ENCODE results near the gene DRGX. TPM values are rescaled to one million over a fixed set of nuclear protein-coding genes. Genes with fewer than 3 reads are reported as not detected.

DRGX gene
- total RNA-seq, 4 donors from 2014 or later = not detected

- intact Hi-C loops (cut with DNase I) = no loop called here
- WGBS, 2 donors = 83 to 85% methylated on average over 5 of the region's 5 CpGs
- Histone ChIP-seq H3K9me3 (no peaks in the 10 kb centered on the region), H3K4me3 (replicated peaks in 1 of 3) (no peak overlapping the region), H3K27ac (no peak overlapping the region), H3K27me3 (no peaks in the 10 kb centered on the region), H3K4me1 (no peaks in the 10 kb centered on the region), H3K36me3 (no peaks in the 10 kb centered on the region)
- no peak for DNase-seq
- TF ChIP-seq CTCF (IDR thresholded peaks at IDR 0.05) = no peak
- no peak for TF ChIP-seq POLR2A (IDR thresholded peaks at IDR 0.05)
Observed at GRCh38 chr10:49374740-49375139, 21.1 kb downstream of the DRGX start.

- Histone ChIP-seq H3K27me3 (no peaks in the 10 kb centered on the region), H3K36me3 (no peaks in the 10 kb centered on the region), H3K9me3 (no peaks in the 10 kb centered on the region), H3K27ac (no peak overlapping the region), H3K4me1 (no peaks in the 10 kb centered on the region), H3K4me3 (replicated peaks in 1 of 3) (no peak overlapping the region)
- DNase-seq = no peak
- WGBS, 2 donors = 91 to 93% methylated on average over 5 of the region's 5 CpGs
- TF ChIP-seq CTCF (IDR thresholded peaks at IDR 0.05) (no peak), POLR2A (IDR thresholded peaks at IDR 0.05) (no peak)
- intact Hi-C loops (cut with DNase I) = no loop called here
Observed at GRCh38 chr10:49373361-49373760, 22.5 kb downstream of the DRGX start.

DNA sequence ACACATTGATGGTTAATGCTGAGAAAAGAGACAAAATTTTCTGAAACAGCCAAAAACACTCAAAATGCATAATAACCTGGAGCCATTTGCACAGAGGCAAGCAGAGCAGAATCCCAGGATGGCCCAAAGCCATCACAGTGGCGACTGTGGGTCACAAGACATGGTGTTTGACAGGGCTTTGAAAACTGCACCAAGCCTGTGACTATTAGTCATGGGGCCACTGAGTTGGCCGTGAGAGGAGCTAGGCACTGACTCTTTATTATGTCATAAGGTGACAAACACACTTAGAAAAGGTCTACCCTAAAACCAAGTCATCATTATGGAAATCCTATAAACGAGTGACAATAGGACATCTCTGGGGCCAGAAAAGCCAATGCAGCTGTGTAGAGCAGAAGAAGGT, 23.9 kb downstream of the DRGX start:
- no peaks in the 10 kb centered on the region for H3K36me3 ChIP-seq
- intact Hi-C loops (cut with DNase I) = no loop called here
- no peak overlapping the region for H3K27ac ChIP-seq
- H3K9me3 ChIP-seq = no peaks in the 10 kb centered on the region
- TF ChIP-seq CTCF (IDR thresholded peaks at IDR 0.05) (no peak), POLR2A (IDR thresholded peaks at IDR 0.05) (no peak)
- DNase-seq = no peak
- H3K4me1 ChIP-seq = no peaks in the 10 kb centered on the region
- H3K27me3 ChIP-seq = no peaks in the 10 kb centered on the region
- WGBS, 2 donors = 82 to 91% methylated on average over 3 of the region's 3 CpGs
- H3K4me3 ChIP-seq (replicated peaks in 1 of 3) = no peak overlapping the region

DNA sequence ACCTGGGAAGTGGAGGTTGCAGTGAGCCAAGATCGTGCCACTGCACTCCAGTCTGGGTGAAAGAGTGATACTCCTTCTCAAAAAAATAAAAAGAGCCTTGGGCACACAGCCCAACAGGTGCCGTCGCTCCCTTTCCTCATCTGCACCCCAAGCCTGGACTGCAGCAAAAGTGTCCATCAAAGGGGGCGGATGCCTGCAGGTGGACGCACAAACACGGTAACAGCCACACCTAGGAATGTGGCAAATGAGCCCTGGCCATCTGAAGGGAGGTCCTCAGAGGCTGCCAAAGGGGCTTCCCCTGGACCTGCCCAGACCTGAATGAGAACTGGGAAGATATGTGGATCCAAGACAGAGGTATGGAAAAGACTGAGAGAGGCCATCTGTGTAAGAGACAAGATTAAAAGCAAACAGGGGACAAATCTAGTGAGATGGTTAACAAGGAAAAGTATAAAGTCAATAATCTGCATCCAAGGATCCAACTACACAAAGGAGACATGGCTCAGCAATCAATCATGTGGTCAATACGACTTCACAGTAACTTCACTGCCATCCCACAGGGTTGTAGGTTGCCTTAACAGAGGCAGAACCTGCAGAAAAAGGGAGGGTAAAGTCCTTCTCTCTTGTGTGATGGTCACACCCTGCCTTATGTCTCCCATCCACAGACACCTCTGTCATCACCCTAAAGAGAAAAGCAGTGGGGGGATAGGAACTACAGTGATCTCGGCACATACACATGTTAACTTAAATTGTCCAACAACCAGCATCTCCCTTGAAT, 25.4 kb downstream of the DRGX start:
- H3K27ac ChIP-seq = no peak overlapping the region
- H3K9me3 ChIP-seq = no peaks in the 10 kb centered on the region
- no peaks in the 10 kb centered on the region for H3K27me3 ChIP-seq
- WGBS, 2 donors = 86% methylated on average over 8 of the region's 8 CpGs
- H3K4me3 ChIP-seq (replicated peaks in 1 of 3) = no peak overlapping the region
- no peaks in the 10 kb centered on the region for H3K4me1 ChIP-seq
- H3K36me3 ChIP-seq = no peaks in the 10 kb centered on the region
- intact Hi-C loops (cut with DNase I) = no loop called here
- TF ChIP-seq POLR2A (IDR thresholded peaks at IDR 0.05) = no peak
- no peak for TF ChIP-seq CTCF (IDR thresholded peaks at IDR 0.05)
- DNase-seq = no peak

GRCh38 chr10:49369216-49370162, 26.4 kb downstream of the DRGX start:
- Histone ChIP-seq H3K27me3 (no peaks in the 10 kb centered on the region), H3K4me1 (no peaks in the 10 kb centered on the region), H3K4me3 (replicated peaks in 1 of 3) (no peak overlapping the region), H3K9me3 (no peaks in the 10 kb centered on the region), H3K36me3 (no peaks in the 10 kb centered on the region), H3K27ac (no peak overlapping the region)
- 67 to 68% methylated on average over 14 of the region's 14 CpGs for WGBS, 2 donors
- TF ChIP-seq CTCF (IDR thresholded peaks at IDR 0.05) = no peak
- no peak for TF ChIP-seq POLR2A (IDR thresholded peaks at IDR 0.05)
- intact Hi-C loops (cut with DNase I) = no loop called here
- DNase-seq = no peak
